ENCODE results near the gene IRF8. TPM values are rescaled to one million over a fixed set of nuclear protein-coding genes. Genes with fewer than 3 reads are reported as not detected.

Gene IRF8
- polyA plus RNA-seq, 3 donors from 2014 or later: 69.7 to 92.8 (median 73.6) TPM

DNA sequence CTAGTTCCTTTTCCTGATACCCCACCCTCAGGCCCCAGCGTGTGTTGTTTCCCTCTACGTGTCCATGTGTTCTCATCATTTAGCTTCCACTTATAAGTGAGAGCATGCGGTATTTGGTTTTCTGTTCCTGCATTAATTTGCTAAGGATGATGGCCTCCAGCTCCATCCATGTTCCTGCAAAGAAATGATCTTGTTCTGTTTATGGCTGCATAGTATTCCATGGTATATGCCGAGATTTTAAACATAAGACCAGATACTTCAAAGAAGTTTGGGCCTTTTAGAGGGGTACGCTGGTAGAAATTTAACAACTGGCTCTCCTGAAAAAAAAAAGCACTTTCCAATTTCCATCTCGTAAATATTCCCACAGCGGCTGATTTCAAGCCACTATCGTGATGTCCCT is 59.8 kb downstream of the IRF8 start:
- Mint-ChIP-seq H3K4me1 (no peaks in the 10 kb centered on the region), H3K4me3 (no peak overlapping the region), H3K27me3 (ENCODE audit: low read depth in 3 of 3) (peaks cover 0 to 4% (median 0%) of the 10 kb centered on the region in 3 donors), H3K36me3 (no peaks in the 10 kb centered on the region), H3K27ac (no peak overlapping the region), H3K9me3 (peaks cover 0 to 3% (median 0%) of the 10 kb centered on the region in 6 donors)
- DNase-seq: no peak

GRCh38 chr16:85959686-85960085 is 60.7 kb downstream of the IRF8 start:
- H3K9me3 Mint-ChIP-seq: peaks cover 0 to 3% (median 0%) of the 10 kb centered on the region in 6 donors
- no peaks in the 10 kb centered on the region for H3K4me1 Mint-ChIP-seq
- H3K27ac Mint-ChIP-seq: no peak overlapping the region
- H3K27me3 Mint-ChIP-seq (ENCODE audit: low read depth in 3 of 3): peaks cover 0 to 4% (median 0%) of the 10 kb centered on the region in 3 donors
- H3K4me3 Mint-ChIP-seq: no peak overlapping the region
- no peak for DNase-seq
- H3K36me3 Mint-ChIP-seq: no peaks in the 10 kb centered on the region

DNA sequence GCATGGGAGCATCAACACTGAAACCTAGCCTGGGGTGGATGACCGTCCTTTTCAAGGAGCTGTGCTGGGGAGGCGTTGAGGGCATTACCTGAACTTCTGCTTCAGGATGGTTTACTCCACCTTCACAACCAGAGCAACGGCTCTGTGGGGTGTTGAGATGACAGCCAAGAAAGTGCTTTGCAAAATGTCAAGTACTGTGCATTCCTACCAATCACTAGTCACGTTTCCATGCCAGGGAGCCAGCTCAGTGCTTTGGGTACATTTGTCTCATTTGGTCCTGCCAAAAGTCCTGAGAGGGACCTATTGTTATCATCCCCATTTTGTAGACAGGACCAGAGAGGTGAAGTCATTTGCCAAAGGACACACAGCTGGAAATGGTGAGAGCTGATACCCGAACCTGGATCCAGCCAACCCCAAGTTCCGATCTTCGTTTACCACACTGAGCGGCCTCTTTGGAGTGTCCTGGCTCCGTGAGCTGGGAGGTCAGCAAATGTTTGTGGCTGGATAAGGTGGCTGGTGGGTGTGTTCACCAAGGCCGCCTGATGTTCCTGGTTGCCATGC is 61.6 kb downstream of the IRF8 start:
- Mint-ChIP-seq H3K4me3 (no peak overlapping the region), H3K27ac (no peak overlapping the region), H3K27me3 (ENCODE audit: low read depth in 3 of 3) (peaks cover 0 to 3% (median 0%) of the 10 kb centered on the region in 3 donors), H3K9me3 (peaks cover 0 to 3% (median 0%) of the 10 kb centered on the region in 6 donors), H3K36me3 (no peaks in the 10 kb centered on the region), H3K4me1 (no peaks in the 10 kb centered on the region)
- DNase-seq: no peak

GRCh38 chr16:85961988-85962915 is 63.3 kb downstream of the IRF8 start:
- H3K27me3 Mint-ChIP-seq (ENCODE audit: low read depth in 3 of 3): peaks cover 0 to 4% (median 3%) of the 10 kb centered on the region in 3 donors
- DNase-seq: no peak
- H3K9me3 Mint-ChIP-seq: no peaks in the 10 kb centered on the region
- no peaks in the 10 kb centered on the region for H3K4me1 Mint-ChIP-seq
- H3K4me3 Mint-ChIP-seq: no peak overlapping the region
- H3K36me3 Mint-ChIP-seq: no peaks in the 10 kb centered on the region
- H3K27ac Mint-ChIP-seq: peak overlapping the region in 1 of 6 donors; percentile 31

DNA sequence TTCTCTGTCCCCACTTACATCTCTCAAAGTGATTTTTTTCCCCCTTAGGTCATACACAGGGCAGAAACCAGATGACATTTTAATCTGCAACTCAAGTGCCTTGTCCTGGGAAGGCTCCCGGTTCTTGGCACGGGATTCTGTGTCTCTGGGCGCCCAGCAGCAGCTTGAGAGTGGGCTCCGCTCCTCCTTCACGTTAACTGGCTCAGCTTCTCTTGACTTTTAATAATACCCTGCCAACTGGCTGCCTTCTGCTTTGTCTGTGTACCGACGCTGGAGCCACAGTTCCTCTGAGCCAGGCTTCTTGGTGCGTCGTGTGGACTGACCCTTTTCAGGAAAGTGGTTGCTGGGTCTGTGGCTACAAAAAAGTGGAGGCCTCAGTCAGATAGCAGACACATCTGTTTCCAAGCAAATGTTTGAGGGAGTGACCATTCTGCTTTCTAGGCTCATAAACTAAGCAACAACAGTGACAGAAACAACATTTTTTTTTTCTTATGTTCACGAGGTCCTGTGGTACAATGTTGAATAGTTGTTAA is 64.9 kb downstream of the IRF8 start:
- no peak for DNase-seq
- Mint-ChIP-seq H3K27me3 (ENCODE audit: low read depth in 3 of 3) (peaks cover 2 to 4% (median 3%) of the 10 kb centered on the region in 3 donors), H3K27ac (peak overlapping the region in 4 of 6 donors; percentile 3 to 67 (median 54)), H3K4me1 (peaks cover 5 to 6% of the 10 kb centered on the region in 2 donors), H3K36me3 (no peaks in the 10 kb centered on the region), H3K4me3 (no peak overlapping the region), H3K9me3 (no peaks in the 10 kb centered on the region)

- Mint-ChIP-seq H3K4me3 (no peak overlapping the region), H3K36me3 (no peaks in the 10 kb centered on the region), H3K4me1 (peaks cover 17 to 19% of the 10 kb centered on the region in 2 donors), H3K27ac (peak overlapping the region in 1 of 6 donors; percentile 15), H3K27me3 (ENCODE audit: low read depth in 3 of 3) (peaks cover 2 to 5% (median 3%) of the 10 kb centered on the region in 3 donors), H3K9me3 (no peaks in the 10 kb centered on the region)
- DNase-seq: no peak
Observed at GRCh38 chr16:85965125-85965524, 66.2 kb downstream of the IRF8 start.

DNA sequence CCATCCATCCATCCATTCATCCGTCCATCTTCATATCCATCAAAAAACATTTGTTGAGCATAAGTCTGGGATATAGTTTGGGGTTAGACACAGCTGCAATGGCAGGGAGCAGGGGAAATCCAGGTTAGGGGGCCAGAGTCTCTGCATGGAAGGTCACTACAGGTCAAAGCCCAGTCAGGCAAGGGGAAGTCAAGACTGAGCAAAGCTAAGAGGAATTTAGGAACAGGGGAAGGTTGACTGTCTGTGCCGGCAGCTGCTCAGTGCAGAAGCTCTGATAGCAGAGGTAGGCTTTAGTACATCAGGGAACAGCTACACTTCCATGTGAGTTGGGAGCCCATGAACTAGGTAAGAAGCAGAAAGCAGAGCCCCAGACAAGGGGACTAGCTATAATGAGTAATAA is 68.1 kb downstream of the IRF8 start:
- H3K36me3 Mint-ChIP-seq: no peaks in the 10 kb centered on the region
- H3K27me3 Mint-ChIP-seq (ENCODE audit: low read depth in 3 of 3): peaks cover 3 to 7% (median 4%) of the 10 kb centered on the region in 3 donors
- H3K4me1 Mint-ChIP-seq: peaks cover 22 to 24% of the 10 kb centered on the region in 2 donors
- no peak for DNase-seq
- no peaks in the 10 kb centered on the region for H3K9me3 Mint-ChIP-seq
- H3K4me3 Mint-ChIP-seq: no peak overlapping the region
- no peak overlapping the region for H3K27ac Mint-ChIP-seq

DNA sequence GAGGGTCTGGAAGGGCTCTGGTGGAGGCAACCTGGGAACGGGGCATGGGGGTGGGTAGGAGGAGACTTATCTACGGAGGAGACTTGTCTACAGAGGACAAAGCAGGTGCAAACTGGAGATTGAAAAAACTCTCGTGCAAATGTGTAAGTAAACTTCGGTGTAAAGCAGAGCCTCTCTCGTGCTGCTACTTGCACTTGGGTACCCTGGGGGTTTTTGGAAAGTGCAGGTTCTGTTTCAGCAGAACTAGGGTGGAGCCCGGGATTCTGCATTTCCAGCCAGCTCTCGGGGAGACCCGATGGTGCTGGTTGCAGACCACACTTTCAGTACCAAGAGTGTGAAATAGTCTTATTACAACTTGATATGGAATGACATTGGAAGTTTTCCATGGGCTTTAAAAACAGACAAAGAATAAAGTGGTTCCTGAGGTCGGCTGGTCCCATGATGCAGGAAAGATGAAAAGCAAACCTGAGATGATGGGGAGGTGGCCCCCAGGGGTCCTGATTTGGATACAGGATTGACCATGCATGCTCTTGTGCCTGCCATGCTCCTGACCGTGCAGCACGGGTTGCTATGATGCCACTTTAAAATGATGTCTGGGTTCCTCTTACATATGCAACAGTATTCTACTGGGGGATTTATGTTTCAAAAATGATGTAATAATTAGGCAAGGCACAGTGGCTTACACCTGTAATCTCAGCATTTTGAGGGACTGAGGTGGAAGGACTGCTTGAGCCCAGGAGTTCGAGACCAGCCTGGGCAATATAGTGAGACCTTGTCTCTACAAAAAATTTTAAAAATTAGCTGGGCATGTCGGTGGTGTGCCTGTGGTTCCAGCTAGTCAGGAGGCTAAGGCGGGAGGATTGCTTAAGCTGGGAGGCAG is 69.3 kb downstream of the IRF8 start:
- Mint-ChIP-seq H3K9me3 (no peaks in the 10 kb centered on the region), H3K27me3 (ENCODE audit: low read depth in 3 of 3) (peaks cover 3 to 7% (median 5%) of the 10 kb centered on the region in 3 donors), H3K36me3 (no peaks in the 10 kb centered on the region), H3K4me1 (peaks cover 22 to 24% of the 10 kb centered on the region in 2 donors), H3K27ac (peak overlapping the region in 1 of 6 donors; percentile 32), H3K4me3 (peak overlapping the region in 1 of 5 donors; percentile 45)
- DNase-seq: no peak

DNA sequence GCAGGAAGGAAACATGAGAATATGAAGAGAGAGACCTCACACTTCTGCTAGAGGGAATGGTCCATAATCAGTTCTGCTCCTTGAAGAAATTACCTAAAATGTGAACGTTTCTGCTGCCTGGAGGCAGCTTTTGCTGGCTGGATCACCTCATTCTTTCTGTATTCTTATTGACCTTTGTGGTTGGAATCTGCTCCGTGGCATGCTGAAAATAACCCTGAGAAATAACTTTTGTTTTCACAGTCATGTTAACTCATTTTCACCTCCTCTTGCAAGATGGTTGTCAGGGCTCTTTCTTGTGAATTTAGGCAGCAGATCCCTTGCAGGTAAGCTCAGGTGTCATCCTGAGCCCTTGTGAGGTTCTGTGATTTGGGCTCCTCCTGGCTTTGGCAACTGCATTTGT is 70.2 kb downstream of the IRF8 start:
- peak overlapping the region in 2 of 6 donors; percentile 16 to 32 for H3K27ac Mint-ChIP-seq
- no peak for DNase-seq

GRCh38 chr16:85969591-85969990 is 70.6 kb downstream of the IRF8 start:
- Mint-ChIP-seq H3K36me3 (no peaks in the 10 kb centered on the region), H3K9me3 (no peaks in the 10 kb centered on the region), H3K27ac (peak overlapping the region in 2 of 6 donors; percentile 30 to 32), H3K27me3 (ENCODE audit: low read depth in 3 of 3) (peaks cover 3 to 7% (median 5%) of the 10 kb centered on the region in 3 donors), H3K4me3 (no peak overlapping the region), H3K4me1 (peaks cover 22 to 24% of the 10 kb centered on the region in 2 donors)
- no peak for DNase-seq

More for the DNA sequence above, 70.2 kb downstream of the IRF8 start:
- Mint-ChIP-seq H3K4me3 (peak overlapping the region in 1 of 5 donors; percentile 45), H3K9me3 (no peaks in the 10 kb centered on the region), H3K4me1 (peaks cover 22 to 24% of the 10 kb centered on the region in 2 donors), H3K36me3 (no peaks in the 10 kb centered on the region), H3K27me3 (ENCODE audit: low read depth in 3 of 3) (peaks cover 3 to 7% (median 5%) of the 10 kb centered on the region in 3 donors)

DNA sequence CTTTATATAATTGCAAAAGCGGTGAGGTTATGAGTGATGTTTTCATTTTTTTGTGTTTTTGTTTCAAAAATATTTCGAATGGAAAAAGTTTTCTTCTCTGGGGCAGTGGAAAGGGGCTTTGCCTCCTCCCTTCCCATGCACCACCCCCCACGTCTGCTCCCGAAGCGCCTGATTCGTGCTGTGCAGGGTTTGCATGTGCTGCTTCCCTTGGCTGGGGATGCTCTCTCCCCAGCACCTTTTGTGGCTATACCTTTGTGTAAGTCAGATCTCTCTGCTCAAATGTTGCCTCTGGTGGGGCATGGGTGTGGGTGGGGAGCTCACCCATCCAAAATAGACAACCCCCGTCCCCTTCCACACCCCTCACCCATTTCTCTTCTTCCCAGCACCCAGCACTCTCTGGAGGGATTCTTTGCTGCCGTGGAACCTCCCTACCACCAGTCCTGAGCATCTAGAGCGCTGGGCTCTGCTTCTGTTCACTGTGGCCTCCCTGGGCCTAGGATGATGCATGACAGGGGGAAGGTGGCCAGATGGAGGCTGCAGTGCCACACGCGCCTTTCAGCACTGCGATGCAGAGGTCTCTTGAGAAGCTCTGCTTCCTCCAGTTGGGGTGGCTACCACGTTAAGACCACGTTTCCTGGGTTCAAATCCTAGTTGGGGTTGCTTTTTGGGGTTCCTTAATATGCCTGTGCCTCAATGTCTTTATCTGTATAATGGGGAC is 71.2 kb downstream of the IRF8 start:
- no peak overlapping the region for H3K27ac Mint-ChIP-seq
- no peak overlapping the region for H3K4me3 Mint-ChIP-seq
- no peaks in the 10 kb centered on the region for H3K36me3 Mint-ChIP-seq
- H3K4me1 Mint-ChIP-seq: peaks cover 22 to 24% of the 10 kb centered on the region in 2 donors
- H3K9me3 Mint-ChIP-seq: no peaks in the 10 kb centered on the region
- H3K27me3 Mint-ChIP-seq (ENCODE audit: low read depth in 3 of 3): peaks cover 2 to 7% (median 5%) of the 10 kb centered on the region in 3 donors
- DNase-seq: no peak

- Mint-ChIP-seq H3K36me3 (no peaks in the 10 kb centered on the region), H3K9me3 (no peaks in the 10 kb centered on the region), H3K4me1 (peaks cover 22 to 24% of the 10 kb centered on the region in 2 donors), H3K4me3 (no peak overlapping the region), H3K27me3 (ENCODE audit: low read depth in 3 of 3) (peaks cover 0 to 7% (median 5%) of the 10 kb centered on the region in 3 donors), H3K27ac (no peak overlapping the region)
- DNase-seq: no peak
Observed at GRCh38 chr16:85970738-85971137, 71.8 kb downstream of the IRF8 start.

Data from immature natural killer cell (primary cell).